Mucosa of descending colon (tissue), 3 donors: ENCODE results near the gene MYLIP. TPM values are rescaled to one million over a fixed set of nuclear protein-coding genes. Genes with fewer than 3 reads are reported as not detected.
A peak's percentile ranks its signal among the peaks of the same experiment; 100 is the strongest.

ENCODE experiments used
- ATAC-seq: fragments of 200-7000 bp; cut with Tn5 transposase; one replicate; pipeline ENCODE4 v1.9.1; 2020; ENCODE audit warnings: mild to moderate bottlenecking, moderate library complexity
- DNase-seq, 3 donors: peaks; one replicate each; pipeline ENCODE4 v3.0.0-alpha.2; 2020
- H3K36me3 ChIP-seq: fragments of 200-600 bp; one replicate; pipeline ENCODE4 v1.8.0; 2021; ENCODE audit warnings: low read depth, mild to moderate bottlenecking
- H3K4me1 ChIP-seq: fragments of 200-600 bp; one replicate; pipeline ENCODE4 v1.8.0; 2021; ENCODE audit warnings: low read depth, mild to moderate bottlenecking
- H3K4me3 ChIP-seq: fragments of 200-600 bp; one replicate; pipeline ENCODE4 v1.8.0; 2021; ENCODE audit warnings: mild to moderate bottlenecking
- H3K9me3 ChIP-seq: fragments of 200-600 bp; one replicate; pipeline ENCODE4 v1.8.0; 2021; ENCODE audit warnings: mild to moderate bottlenecking
- intact Hi-C, 2 donors: fragments of 100-400 bp; cut with DNase I in 1 of 2; cut with micrococcal nuclease in 1 of 2; formaldehyde crosslinking; loops; one replicate each; pipeline versions ENCODE4 v1.11.0 to v1.11.1; 2022; cut with DNase I, micrococcal nuclease
- long read RNA-seq, 2 donors: library from polyadenylated mRNA; unstranded; transcript quantifications; one replicate each; pipeline ENCODE4 v2.0.0, GENCODE V29; 2019 to 2021
- total RNA-seq, 3 donors: library from RNA; stranded (reverse); fragmentation: NEBNext Ultra II Directional in 2 of 3; extraction: Animal tissue kit (Norgen Biotek cat#: 25700) in 2 of 3; gene quantifications; one replicate each; pipeline versions ENCODE4 v1.2.1 to v1.2.4, GENCODE V29; 2021 to 2023
- TF ChIP-seq, protein P1 (sequence below): fragments of 200-600 bp; IDR thresholded peaks from one replicate; pipeline ENCODE4 v1.8.0; 2022; ENCODE audit warnings: antibody characterized with exemption, mild to moderate bottlenecking
- donor health status: DM: no; HTN: no; CAD: no; lungs with moderate emphysema.
- donor health status: DM: no; HTN: no; CAD: no.
- donor health status: DM: no; HTN: yes; CAD: no.

Gene MYLIP
- 10 to 100 TPM; 22.7 to 64.4 (median 40.3) TPM for total RNA-seq
- long read RNA-seq, donor 1, transcript MYLIP-202 (7 exons, 1,666 nt), result major isoform, 58 of 83 reads
- long read RNA-seq, donor 1, partial matches to known transcripts, result 12 of 83 reads
- long read RNA-seq, donor 1, other reads (novel, unspliced or antisense), result 11 of 83 reads
- long read RNA-seq, donor 2, partial matches to known transcripts, result 0 of 3 reads
- long read RNA-seq, donor 2, other reads (novel, unspliced or antisense), result 3 of 3 reads

DNA sequence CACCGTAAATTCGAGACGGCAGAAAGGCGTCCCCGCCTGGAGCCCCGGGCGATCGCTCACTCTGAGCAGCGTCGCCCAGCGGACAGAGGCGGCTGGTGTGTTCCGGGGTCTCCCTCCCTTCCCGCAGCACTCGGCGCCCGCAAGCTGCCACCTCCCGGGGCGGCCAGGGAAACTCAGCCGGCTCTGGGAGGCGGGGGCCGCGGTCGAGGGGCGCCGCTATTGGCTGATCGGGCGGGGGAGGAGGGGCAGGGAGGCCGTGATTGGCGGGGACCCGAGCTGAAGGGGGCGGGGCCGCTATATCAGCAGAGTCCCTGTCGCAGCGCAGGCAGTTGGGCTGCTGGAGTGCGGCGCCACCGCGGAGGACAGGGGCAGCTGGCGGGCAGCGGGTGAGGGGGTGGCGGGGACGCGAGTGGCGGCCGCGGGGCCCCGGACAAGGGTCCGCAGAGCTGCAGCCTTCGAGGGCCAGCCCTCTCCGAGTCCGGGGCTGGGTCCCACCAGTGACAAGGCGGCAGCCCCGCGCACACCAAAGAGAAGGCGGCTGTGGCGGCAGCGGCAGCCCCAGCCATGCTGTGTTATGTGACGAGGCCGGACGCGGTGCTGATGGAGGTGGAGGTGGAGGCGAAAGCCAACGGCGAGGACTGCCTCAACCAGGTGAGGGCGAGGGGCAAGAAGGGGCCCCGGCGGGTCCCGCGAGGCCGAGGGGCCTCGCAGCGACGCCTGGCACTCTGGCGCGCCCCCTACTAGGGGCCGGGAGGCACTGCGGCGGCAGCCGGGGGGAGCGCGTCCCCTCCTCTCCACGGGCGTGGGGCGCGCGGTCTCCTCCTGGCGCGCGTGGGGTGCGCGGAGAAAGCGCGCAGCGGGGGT, at the start of gene MYLIP:
Gene MYLIP, plus strand, starts transcription at position 328 of the 864 bp plus-strand sequence. Its CDS starts 237 bp downstream, at position 565.
- peaks cover 27% of the 10 kb centered on the region for H3K4me1 ChIP-seq
- intact Hi-C loops, result loop anchor here in 1 of 2 donors (10.0 kb wide), 1 partner anchor 434 kb away; no protein-coding TSS in a partner anchor
- ATAC-seq (peak; percentile 95), DNase-seq (peak; percentile 98 to 99 (median 99))
- TF ChIP-seq, protein P1, sequence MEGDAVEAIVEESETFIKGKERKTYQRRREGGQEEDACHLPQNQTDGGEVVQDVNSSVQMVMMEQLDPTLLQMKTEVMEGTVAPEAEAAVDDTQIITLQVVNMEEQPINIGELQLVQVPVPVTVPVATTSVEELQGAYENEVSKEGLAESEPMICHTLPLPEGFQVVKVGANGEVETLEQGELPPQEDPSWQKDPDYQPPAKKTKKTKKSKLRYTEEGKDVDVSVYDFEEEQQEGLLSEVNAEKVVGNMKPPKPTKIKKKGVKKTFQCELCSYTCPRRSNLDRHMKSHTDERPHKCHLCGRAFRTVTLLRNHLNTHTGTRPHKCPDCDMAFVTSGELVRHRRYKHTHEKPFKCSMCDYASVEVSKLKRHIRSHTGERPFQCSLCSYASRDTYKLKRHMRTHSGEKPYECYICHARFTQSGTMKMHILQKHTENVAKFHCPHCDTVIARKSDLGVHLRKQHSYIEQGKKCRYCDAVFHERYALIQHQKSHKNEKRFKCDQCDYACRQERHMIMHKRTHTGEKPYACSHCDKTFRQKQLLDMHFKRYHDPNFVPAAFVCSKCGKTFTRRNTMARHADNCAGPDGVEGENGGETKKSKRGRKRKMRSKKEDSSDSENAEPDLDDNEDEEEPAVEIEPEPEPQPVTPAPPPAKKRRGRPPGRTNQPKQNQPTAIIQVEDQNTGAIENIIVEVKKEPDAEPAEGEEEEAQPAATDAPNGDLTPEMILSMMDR, result peak; percentile 80
- peak within 1 kb of the TSS; percentile 99 for H3K4me3 ChIP-seq
- H3K9me3 ChIP-seq, result no peaks in the 10 kb centered on the region
- no peaks in the 10 kb centered on the region for H3K36me3 ChIP-seq

DNA sequence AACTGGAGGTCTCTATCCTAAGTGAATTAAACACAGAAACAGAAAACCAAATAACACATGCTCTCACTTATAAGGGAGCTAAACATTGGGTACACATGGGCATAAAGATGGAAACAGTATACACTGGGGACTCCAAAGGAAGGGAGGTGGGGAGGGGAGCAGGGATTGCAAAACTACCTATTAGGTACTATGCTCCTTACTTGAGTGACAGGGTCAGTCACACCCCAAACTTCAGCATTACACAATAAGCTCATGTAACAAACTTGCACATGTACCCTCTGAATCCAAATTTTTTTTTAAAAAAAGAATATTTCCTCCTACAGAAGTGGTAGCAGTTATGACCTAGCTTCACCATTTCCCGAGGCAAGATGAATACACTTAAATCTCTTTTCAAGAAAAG, 49.5 kb upstream of the MYLIP start:
- peaks cover 17% of the 10 kb centered on the region for H3K4me1 ChIP-seq
- DNase-seq (no peak), ATAC-seq (no peak)
- H3K36me3 ChIP-seq, result no peaks in the 10 kb centered on the region
- TF ChIP-seq, protein P1, result no peak
- intact Hi-C loops, result no loop called here
- no peaks in the 10 kb centered on the region for H3K9me3 ChIP-seq
- H3K4me3 ChIP-seq, result no peak overlapping the region

DNA sequence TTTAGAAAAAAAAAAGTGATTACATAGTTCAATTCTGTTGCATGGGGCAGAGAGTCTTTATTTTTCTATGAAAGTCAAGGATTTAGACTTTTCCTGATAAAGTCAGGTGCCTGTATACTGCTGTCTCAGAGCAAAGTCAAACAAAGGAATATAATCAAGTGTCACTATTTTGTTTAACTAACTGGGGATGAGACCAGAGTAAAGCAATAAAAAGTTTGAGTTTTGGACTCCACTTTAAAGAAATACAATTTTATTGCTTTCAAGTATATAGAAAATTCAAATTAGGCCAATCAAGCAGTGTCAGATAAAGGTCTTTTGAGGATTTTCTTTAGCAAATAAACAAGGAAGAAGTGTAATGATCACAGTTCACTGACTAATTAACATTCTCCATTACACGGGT, 48.7 kb upstream of the MYLIP start:
- intact Hi-C loops, result no loop called here
- Histone ChIP-seq H3K4me1 (peaks cover 17% of the 10 kb centered on the region), H3K9me3 (no peaks in the 10 kb centered on the region), H3K4me3 (no peak overlapping the region), H3K36me3 (no peaks in the 10 kb centered on the region)
- ATAC-seq (peak; percentile 52), DNase-seq (no peak)
- TF ChIP-seq, protein P1, result no peak

DNA sequence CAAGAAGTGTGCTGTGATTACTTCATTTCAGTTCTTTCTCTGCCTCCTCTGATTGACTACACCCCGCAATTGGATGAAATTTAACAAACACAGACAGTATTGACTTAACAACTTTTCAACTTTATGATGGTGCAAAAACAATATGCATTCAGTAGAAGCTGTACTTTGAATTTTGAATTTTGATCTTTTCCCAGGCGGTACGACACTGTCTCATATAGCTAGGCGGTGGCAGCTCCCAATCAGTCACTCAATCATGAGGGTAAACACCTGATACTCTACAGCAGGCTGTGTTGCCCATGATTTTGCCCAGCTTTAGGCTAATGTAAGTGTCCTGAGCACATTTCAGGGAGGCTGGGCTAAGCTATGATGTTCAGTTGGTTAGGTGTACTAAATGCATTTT, 47.6 kb upstream of the MYLIP start:
- Histone ChIP-seq H3K4me3 (no peak overlapping the region), H3K36me3 (no peaks in the 10 kb centered on the region), H3K4me1 (peaks cover 17% of the 10 kb centered on the region), H3K9me3 (no peaks in the 10 kb centered on the region)
- intact Hi-C loops, result no loop called here
- TF ChIP-seq, protein P1, result no peak
- DNase-seq (peak in 1 of 3 donors; percentile 24), ATAC-seq (peak; percentile 72)

DNA sequence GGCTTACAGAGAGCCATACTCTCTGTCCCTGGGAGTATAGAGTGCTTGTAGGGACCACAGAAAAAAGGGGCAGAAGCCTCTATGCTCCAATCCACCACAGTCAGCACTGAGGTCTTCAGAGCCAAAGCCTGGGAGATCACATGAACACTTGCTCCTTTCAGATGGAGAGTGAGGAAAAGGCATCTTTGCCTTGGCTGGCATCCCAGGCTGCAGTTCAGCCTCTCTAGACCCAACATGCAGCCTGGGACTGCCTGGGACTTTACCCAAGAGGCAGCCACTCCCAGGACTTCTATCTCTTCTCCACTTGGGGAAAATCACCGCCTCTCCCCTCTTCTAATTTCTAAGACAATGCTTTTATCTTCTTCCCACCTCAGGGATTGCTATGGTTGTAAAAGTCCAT, 46.5 kb upstream of the MYLIP start:
- H3K36me3 ChIP-seq, result no peaks in the 10 kb centered on the region
- no peak overlapping the region for H3K4me3 ChIP-seq
- TF ChIP-seq, protein P1, result no peak
- DNase-seq (no peak), ATAC-seq (no peak)
- H3K4me1 ChIP-seq, result peaks cover 17% of the 10 kb centered on the region
- intact Hi-C loops, result no loop called here
- no peaks in the 10 kb centered on the region for H3K9me3 ChIP-seq
